NCI-H146 treated with DMSO at 0.1 percent for 48 hours (cell line): Measurements from ENCODE around the gene PRTN3.

ENCODE experiments used
- DNase-seq: peaks from one replicate; lab custom pipeline; 2025; ENCODE audit not compliant: unreplicated experiment; lab: John Stamatoyannopoulos, UW

The PRTN3 gene

DNA sequence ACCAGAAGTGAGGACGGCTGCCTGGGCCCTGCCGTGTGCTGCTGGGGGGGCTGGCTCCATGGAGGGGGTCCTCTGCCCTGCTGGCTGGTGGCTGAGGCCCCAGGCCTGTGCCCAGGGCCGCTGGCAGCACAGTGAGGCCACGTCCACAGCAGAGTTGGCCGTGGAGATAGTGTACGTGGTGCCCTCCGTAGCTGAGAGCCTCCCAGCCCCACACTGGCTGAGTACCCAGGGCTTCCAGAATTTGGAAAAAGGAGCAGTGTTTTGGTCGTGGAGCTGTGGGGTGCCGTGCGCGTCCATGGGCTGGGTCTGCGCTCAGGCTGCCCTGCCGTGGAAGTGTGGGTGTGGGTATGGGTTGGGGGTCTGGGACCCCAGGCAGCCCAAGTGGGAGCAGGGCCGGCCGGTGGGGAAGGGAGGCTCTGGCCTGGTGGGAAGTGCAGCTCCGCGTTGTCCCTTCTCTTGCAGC is 37.7 kb upstream of the PRTN3 start:
- no peak for DNase-seq

DNA sequence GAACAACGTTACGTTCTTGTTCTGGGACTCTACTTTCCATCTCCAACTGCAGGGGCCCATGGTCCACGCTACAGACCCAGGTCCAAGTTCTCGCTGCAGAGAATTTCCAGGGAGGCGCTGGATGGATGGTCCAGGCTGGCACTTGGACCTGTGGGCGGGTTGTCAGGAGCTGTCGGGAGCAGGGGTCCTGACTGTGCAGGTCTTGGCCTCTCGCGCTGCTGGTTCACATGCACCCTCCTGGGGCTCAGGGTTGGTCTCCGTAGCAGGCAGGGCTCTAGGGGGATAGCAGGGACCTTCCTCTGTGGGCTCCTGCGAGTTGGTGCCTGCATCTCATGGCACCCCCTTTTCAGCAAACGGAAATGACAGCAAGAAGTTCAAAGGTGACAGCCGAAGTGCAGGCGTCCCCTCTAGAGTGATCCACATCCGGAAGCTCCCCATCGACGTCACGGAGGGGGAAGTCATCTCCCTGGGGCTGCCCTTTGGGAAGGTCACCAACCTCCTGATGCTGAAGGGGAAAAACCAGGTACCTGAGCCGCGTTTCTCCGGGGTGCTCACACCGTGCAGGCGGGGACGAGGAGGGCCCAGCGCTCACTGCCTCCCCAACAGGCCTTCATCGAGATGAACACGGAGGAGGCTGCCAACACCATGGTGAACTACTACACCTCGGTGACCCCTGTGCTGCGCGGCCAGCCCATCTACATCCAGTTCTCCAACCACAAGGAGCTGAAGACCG is 36.9 kb upstream of the PRTN3 start:
- no peak for DNase-seq

DNA sequence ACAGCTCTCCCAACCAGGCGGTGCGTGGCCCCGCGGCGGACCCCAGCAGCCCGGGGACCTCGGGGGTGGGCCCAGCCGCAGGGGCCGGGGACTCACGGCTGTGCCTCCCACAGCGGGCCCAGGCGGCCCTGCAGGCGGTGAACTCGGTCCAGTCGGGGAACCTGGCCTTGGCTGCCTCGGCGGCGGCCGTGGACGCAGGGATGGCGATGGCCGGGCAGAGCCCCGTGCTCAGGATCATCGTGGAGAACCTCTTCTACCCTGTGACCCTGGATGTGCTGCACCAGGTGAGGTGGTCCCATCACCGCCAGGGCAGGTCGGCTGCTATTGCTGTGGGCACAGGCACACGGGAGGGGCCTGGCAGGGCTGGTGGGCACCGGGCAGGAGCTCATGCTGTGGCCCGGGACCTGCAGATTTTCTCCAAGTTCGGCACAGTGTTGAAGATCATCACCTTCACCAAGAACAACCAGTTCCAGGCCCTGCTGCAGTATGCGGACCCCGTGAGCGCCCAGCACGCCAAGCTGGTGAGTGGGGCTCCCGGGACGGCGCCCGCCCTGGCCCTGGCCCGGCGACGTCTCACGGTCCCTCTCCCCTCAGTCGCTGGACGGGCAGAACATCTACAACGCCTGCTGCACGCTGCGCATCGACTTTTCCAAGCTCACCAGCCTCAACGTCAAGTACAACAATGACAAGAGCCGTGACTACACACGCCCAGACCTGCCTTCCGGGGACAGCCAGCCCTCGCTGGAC is 36.2 kb upstream of the PRTN3 start:
- DNase-seq = no peak

DNA sequence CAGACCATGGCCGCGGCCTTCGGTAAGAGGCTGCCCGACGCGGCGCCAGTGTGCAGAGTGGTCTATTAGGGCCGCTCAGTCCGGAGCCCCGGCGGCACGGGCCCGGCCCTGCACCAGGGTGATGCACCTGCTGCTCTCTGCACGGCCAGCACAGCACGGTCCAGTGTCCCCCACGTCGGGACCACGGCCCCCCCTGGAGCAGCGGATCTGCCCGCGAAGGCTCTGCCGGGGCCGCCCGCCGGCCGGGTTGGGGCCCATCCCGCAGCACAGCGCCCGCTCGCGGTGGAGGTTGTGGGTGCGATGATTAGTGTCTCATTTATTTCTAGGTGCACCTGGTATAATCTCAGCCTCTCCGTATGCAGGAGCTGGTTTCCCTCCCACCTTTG is 35.6 kb upstream of the PRTN3 start:
- no peak for DNase-seq

DNA sequence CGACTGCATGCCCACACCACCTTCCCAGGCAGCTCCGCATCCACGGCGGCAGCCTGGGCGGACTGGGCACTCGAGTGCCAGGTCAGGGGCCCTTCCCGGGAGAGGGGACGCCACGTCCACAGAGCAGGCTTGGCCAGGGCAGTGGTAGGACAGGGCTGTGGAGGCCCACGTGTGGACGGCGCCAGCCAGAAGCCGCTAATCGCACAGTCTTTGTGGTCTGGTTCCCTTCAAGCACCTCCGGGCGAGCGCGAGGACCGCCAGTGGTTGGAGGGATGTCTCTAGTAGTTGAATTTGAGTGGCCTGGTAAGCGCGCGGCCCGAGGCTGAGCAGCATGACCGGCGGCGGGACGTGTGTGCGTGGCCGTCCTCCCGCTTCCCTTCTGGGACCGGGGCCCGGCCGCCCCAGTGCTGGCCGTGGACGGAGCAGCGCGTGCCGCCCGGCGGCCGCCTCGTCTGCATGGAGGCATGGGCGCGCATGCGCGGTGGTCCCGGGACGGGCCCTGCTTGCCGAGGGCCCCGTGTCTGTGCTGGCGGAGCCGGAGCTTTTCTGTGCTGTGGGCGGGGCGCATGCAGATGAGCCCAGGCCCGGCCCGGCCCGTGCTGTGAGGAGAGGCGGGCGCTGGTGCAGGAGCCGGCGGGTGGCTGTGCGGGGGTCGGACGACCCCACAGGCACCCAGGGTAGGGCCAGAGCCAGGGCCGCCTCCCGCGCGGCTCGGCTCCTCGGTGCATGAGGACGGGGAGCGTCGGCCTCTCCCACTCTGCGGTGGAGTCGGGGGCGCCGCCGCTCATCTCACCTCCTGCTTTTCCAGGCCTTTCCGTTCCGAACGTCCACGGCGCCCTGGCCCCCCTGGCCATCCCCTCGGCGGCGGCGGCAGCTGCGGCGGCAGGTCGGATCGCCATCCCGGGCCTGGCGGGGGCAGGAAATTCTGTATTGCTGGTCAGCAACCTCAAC is 34.9 kb upstream of the PRTN3 start:
- DNase-seq = no peak

DNA sequence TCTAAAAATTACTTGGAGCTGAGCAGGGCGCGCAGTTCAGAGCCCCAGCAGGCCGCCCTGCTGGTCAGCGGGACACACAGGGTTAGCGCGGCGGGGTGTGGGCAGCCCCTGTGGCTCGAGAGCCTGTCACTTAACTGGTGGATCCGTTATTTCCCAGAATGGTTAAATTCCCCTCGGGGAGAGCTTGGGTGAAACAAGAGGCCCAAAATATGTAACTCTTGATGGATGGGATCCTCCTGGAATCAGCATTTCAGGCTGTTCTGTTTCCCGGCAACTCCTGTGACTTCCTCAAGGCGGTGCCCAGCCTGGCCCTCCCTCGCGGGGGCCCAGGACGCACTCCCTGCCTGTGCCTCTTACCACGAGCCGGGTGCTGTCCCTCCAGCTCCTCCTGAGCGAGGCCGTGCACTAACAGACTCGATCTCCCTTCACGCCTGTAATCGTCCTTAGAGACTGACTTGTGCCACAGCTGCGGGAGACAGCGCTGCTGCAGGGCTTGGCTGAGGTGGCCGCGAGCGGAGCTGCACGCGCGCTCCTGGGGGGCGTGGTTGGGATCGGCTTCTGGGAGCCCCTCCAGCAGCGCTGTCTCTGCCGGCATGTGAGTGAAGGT is 33.9 kb upstream of the PRTN3 start:
- no peak for DNase-seq

DNA sequence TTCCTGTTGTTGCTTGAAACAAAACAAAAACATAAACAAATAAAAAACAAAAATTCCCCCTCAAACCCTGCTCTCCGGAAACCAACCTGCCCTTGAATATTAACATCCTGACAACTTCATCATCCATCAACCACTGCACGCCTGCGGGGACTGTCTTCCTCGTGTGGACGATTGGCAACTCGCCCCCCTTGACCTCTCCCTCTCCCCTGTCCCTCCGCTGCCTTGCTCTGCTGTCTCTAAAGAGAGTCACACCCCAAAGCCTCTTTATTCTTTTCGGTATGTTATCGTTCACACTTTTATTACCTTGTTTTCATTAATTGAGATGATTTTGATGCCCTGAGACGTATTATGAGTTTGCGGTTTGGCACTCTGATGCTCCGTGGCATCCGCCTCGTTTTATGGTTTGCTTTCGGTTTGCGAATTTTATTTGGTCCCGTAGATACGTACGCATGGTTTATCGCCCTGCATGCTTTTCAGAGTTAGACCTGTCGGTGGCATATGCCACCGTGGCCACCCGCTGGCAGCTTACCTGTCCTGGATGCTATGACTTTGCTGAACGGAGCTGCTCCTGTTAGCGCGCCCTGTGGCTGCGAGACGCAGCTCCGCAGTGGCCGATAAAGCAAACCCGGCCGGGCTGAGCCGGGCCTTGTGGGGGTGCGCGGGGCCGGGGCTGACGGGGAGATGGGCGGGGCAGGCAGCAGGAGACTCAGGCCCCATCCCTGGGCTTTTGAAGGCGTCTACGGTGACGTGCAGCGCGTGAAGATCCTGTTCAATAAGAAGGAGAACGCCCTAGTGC is 33.0 kb upstream of the PRTN3 start:
- DNase-seq = no peak

DNA sequence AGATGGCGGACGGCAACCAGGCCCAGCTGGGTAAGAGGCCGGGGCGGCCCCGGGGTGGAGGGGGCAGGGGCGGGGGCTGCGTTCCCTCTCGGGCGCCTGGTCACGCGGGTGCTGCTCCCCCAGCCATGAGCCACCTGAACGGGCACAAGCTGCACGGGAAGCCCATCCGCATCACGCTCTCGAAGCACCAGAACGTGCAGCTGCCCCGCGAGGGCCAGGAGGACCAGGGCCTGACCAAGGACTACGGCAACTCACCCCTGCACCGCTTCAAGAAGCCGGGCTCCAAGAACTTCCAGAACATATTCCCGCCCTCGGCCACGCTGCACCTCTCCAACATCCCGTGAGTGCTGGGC is 32.4 kb upstream of the PRTN3 start:
- no peak for DNase-seq

DNA sequence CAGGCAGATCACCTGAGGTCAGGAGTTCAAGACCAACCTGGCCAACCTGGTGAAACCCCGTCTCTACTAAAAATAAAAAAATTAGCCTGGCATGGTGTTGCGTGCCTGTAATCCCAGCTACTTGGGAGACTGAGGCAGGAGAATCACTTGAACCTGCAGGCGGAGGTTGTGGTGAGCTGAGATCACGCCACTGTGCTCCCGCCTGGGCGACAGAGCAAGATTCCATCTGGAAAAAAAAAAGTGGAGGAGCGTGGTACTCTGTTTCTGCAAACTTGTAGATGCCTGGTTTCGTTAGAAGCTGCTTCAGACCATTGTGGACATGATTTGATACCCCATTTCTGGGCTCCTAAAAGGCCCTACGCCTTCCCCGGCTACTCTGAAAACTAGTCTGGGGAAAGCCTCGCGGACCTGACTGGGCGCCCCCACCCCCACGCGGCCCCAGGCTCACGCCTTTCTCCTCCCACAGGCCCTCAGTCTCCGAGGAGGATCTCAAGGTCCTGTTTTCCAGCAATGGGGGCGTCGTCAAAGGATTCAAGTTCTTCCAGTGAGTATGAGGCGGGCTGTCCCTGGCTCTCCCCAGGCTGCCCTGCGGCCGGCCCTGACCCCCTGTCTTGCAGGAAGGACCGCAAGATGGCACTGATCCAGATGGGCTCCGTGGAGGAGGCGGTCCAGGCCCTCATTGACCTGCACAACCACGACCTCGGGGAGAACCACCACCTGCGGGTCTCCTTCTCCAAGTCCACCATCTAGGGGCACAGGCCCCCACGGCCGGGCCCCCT is 30.5 kb upstream of the PRTN3 start:
- DNase-seq = no peak

DNA sequence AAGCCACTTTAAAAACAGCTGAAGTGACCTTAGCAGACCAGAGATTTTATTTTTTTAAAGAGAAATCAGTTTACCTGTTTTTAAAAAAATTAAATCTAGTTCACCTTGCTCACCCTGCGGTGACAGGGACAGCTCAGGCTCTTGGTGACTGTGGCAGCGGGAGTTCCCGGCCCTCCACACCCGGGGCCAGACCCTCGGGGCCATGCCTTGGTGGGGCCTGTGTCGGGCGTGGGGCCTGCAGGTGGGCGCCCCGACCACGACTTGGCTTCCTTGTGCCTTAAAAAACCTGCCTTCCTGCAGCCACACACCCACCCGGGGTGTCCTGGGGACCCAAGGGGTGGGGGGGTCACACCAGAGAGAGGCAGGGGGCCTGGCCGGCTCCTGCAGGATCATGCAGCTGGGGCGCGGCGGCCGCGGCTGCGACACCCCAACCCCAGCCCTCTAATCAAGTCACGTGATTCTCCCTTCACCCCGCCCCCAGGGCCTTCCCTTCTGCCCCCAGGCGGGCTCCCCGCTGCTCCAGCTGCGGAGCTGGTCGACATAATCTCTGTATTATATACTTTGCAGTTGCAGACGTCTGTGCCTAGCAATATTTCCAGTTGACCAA is 29.8 kb upstream of the PRTN3 start:
- DNase-seq = no peak

DNA sequence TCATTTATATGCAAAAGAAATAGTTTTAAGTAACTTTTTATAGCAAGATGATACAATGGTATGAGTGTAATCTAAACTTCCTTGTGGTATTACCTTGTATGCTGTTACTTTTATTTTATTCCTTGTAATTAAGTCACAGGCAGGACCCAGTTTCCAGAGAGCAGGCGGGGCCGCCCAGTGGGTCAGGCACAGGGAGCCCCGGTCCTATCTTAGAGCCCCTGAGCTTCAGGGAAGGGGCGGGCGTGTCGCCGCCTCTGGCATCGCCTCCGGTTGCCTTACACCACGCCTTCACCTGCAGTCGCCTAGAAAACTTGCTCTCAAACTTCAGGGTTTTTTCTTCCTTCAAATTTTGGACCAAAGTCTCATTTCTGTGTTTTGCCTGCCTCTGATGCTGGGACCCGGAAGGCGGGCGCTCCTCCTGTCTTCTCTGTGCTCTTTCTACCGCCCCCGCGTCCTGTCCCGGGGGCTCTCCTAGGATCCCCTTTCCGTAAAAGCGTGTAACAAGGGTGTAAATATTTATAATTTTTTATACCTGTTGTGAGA is 29.2 kb upstream of the PRTN3 start:
- DNase-seq = no peak

DNA sequence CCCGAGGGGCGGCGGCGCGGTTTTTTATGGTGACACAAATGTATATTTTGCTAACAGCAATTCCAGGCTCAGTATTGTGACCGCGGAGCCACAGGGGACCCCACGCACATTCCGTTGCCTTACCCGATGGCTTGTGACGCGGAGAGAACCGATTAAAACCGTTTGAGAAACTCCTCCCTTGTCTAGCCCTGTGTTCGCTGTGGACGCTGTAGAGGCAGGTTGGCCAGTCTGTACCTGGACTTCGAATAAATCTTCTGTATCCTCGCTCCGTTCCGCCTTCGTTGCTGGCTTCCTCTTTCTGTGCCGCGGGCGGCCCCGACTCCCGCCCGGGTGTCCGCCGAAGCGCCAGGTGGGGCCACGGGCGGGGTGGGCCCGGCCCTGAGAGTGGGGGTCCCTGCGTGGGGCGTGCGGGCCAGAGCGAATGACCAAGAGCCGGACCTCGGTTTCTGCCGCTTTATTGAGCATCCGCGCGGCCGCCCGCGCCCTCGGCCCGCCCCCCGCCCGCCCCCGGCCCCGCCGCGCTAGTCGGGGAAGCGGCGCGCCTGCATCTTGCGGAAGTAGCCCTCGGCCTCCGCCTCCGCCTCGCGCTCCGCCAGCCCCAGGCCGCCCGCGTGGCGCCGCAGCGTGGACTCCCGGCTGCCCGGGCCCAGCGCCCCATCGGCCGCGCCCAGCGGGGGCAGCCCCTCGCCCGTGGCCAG is 28.6 kb upstream of the PRTN3 start:
- no peak for DNase-seq

DNA sequence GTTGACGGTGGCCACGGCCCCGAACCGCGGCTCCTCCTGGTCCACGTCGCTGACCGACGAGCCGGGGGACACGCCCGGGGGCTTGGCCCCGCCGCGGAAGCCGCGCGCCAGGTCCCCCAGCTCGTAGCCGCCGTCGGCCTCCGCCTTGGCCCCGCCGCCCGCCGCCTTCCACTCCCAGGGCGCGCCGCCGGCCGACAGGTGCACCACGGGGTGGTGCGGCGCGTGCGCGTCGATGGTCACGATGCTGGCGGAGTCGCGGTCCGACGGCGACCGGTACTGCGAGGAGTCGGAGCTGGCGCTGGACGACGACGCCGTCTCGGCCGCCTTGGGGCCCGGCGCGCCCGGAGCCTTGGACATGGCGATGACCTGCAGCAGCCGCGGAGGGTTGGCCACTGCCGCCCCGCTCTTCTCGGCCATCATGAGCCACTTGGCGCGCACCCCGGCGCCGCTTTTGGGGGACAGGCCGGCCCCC is 28.0 kb upstream of the PRTN3 start:
- no peak for DNase-seq

DNA sequence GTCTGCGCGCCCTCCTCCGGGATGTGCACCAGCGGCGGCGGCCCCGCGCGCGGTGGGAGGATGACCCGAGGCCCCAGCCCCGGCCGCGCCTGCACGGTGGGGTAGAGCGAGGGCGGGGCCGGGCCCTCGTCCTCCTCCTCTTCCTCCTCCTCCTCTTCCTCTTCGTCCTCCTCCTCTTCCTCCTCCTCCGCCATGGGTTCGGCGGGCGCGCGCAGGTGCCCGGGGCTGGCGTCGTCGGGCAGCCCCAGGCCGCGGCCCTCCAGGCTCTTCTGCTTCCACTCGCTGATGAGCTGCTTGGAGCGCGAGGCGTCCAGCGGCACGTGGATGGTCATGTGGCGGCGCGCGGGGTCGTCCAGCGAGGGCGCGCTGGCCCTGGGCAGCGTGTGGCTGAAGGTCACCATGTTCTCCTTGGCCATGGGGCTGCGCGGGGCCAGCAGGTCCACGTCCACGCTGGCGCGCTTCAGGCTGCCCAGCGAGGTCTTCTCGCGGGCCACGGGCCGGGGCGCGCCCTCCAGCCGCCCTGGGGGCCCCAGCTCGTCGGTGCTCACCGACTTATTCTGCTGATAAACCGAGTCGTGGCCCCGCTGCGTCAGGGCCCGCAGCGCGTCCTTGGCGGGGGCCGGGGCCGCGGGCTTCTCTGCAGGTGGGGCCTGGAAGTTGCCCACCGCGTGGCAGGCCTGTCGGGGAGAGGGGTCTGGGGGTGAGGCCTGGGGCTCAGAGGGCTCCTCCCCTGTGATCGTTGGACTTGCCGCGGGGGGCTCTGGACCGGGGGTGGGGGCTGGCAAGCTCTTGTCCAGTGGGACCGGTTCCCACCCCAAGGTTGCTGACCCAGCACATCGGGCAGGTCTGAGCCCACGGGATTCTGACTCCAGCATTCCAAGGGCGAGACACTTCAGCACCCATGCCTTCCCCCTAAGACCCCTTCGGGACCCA is 27.3 kb upstream of the PRTN3 start:
- DNase-seq = no peak

DNA sequence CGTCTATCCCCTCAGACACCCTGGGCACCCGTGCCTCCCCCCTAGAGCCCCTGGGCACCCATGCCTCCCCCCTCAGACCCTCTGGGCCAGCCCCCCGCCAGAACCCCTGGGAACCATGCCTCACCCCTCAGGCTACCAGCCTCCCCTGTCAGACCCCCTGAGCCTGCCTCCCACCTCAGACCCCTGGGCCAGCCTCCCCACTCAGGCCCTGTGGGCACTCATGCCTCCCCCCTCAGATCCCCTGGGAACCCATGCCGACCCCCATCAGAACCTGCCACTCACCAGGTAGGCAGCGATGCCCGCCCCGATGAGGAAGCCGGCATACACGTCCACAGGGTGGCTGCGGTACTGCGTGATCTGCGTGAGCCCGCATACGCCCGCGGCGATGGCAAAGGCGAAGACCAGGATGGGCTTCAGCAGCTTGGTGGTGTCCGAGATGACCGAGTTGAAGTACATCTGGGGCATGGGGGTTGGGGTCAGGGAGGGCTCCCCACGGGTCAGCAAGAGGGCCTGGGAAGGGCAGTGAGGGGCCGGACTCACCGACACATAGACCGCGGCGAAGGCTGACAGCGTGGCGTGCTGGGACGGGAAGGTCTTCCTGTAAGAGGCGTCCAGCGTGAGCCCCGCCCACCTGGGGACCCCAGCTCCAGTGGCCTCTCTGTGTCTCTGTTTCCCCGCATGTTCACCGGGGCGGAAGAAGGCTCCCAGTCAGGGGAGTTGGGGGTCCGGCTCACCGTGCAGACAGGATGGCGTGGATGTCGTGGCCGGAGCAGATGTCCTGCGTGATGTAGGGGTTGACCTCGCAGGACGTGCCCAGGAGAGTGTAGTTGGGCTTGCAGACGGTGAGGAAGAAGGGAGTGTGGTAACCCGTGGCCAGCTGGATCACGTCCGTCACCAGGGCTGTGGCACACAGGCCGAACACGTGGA is 26.4 kb upstream of the PRTN3 start:
- DNase-seq = no peak
